Neural cell (in vitro differentiated cells): ENCODE results near the gene GPC5. TPM values are rescaled to one million over a fixed set of nuclear protein-coding genes. Genes with fewer than 3 reads are reported as not detected.

Experiments used
- H2AFZ ChIP-seq: fragments of 200-600, 300-800 bp; sonication (generic), shearing (Covaris generic); 2 replicates; pipeline ENCODE4 v1.6.0; 2014; ENCODE audit warnings: low read depth, mild to moderate bottlenecking, antibody characterized with exemption, low read length, moderate library complexity
- H3F3A ChIP-seq: fragments of 200-600 bp; shearing (Covaris generic); 2 replicates; pipeline ENCODE4 v1.6.1; 2016; ENCODE audit warnings: mild to moderate bottlenecking, moderate library complexity, mixed read lengths, antibody characterized with exemption, low read length; ENCODE audit not compliant: insufficient read depth, poor library complexity, severe bottlenecking
- H3K27ac ChIP-seq: fragments of 200-600, 300-800 bp; sonication (generic), shearing (Covaris generic); 2 replicates; pipeline ENCODE4 v1.5.1; 2014; ENCODE audit warnings: mild to moderate bottlenecking, low read length, moderate library complexity
- H3K27me3 ChIP-seq: fragments of 300-800, 200-600 bp; sonication (generic), shearing (Covaris generic); 2 replicates; pipeline ENCODE4 v1.6.0; 2014; ENCODE audit warnings: mild to moderate bottlenecking, low read depth, low read length, moderate library complexity; ENCODE audit not compliant: insufficient read depth
- H3K36me3 ChIP-seq: fragments of 300-800, 200-600 bp; sonication (generic), shearing (Covaris generic); 2 replicates; pipeline ENCODE4 v1.5.1; 2014; ENCODE audit warnings: mild to moderate bottlenecking, antibody characterized with exemption, low read length, moderate library complexity; ENCODE audit not compliant: insufficient read depth
- H3K4me2 ChIP-seq: fragments of 300-800, 200-600 bp; sonication (generic), shearing (Covaris generic); 2 replicates; pipeline ENCODE4 v1.6.0; 2014; ENCODE audit warnings: mild to moderate bottlenecking, low read length
- H3K4me3 ChIP-seq: fragments of 300-800, 200-600 bp; sonication (generic), shearing (Covaris generic); 2 replicates; pipeline ENCODE4 v1.5.1; 2014; ENCODE audit warnings: mild to moderate bottlenecking, low read length, moderate library complexity
- H3K79me2 ChIP-seq: fragments of 200-600 bp; shearing (Covaris generic); replicated peaks from 2 replicates; pipeline ENCODE4 v1.6.0; 2014; ENCODE audit warnings: mild to moderate bottlenecking, low read length, moderate library complexity; ENCODE audit not compliant: insufficient read depth
- H3K9ac ChIP-seq: fragments of 300-800, 200-600 bp; sonication (generic), shearing (Covaris generic); 2 replicates; pipeline ENCODE4 v1.6.1; 2016; ENCODE audit warnings: mild to moderate bottlenecking, low read length, mixed read lengths
- H3K9me2 ChIP-seq: fragments of 200-600 bp; shearing (Covaris generic); 2 replicates; pipeline ENCODE4 v1.6.1; 2016; ENCODE audit warnings: mild to moderate bottlenecking, low read length, mixed read lengths; ENCODE audit not compliant: insufficient read depth
- H3K9me3 ChIP-seq: fragments of 200-600, 300-800 bp; sonication (generic), shearing (Covaris generic); 2 replicates; pipeline ENCODE4 v1.6.1; 2016; ENCODE audit warnings: mild to moderate bottlenecking, mixed run types, low read length, moderate library complexity, mixed read lengths
- H4K20me1 ChIP-seq: fragments of 200-600 bp; shearing (Covaris generic); 2 replicates; pipeline ENCODE4 v1.6.1; 2016; ENCODE audit warnings: mild to moderate bottlenecking, mixed run types; ENCODE audit not compliant: insufficient read depth
- CTCF ChIP-seq: fragments of 450-650 bp; IDR thresholded peaks from 2 replicates; pipeline ENCODE4 v1.5.1; 2014; ENCODE audit warnings: antibody characterized with exemption, mild to moderate bottlenecking, moderate library complexity; ENCODE audit not compliant: poor library complexity, severe bottlenecking
- EP300 ChIP-seq: fragments of 450-650 bp; conservative IDR thresholded peaks from 2 replicates; pipeline ENCODE4 v1.6.1; 2014; ENCODE audit warnings: antibody characterized with exemption, mild to moderate bottlenecking, moderate library complexity; ENCODE audit not compliant: poor library complexity, severe bottlenecking
- EZH2 ChIP-seq: fragments of 200-600, 300-800 bp; shearing (Covaris generic), sonication (generic); IDR thresholded peaks from 2 replicates; pipeline ENCODE4 v1.6.1; 2014; ENCODE audit warnings: antibody characterized with exemption, low read length, borderline replicate concordance, mild to moderate bottlenecking; ENCODE audit not compliant: insufficient read depth, poor library complexity, severe bottlenecking
- MXI1 ChIP-seq: fragments of 450-650 bp; conservative IDR thresholded peaks from 2 replicates; pipeline ENCODE4 v1.6.1; 2014; ENCODE audit warnings: antibody characterized with exemption, mild to moderate bottlenecking; ENCODE audit not compliant: poor library complexity, severe bottlenecking
- POLR2AphosphoS5 ChIP-seq: IDR thresholded peaks from 2 replicates; pipeline ENCODE4 v1.6.1; 2012
- RAD21 ChIP-seq: fragments of 450-650 bp; conservative IDR thresholded peaks from 2 replicates; pipeline ENCODE4 v1.6.1; 2014; ENCODE audit warnings: antibody characterized with exemption, mild to moderate bottlenecking, moderate library complexity
- SMC3 ChIP-seq: fragments of 450-650 bp; conservative IDR thresholded peaks from 2 replicates; pipeline ENCODE4 v1.6.1; 2014; ENCODE audit warnings: antibody characterized with exemption, mild to moderate bottlenecking, moderate library complexity; ENCODE audit not compliant: poor library complexity
- TAF1 ChIP-seq: IDR thresholded peaks from 2 replicates; pipeline ENCODE4 v1.6.1; 2012; ENCODE audit warnings: low read depth
- polyA plus RNA-seq: library from polyadenylated mRNA; depleted of rRNA; stranded (reverse); fragments of >200 nt; gene quantifications from 2 replicates; pipeline ENCODE4 v1.2.3, GENCODE V29; 2014
- TF ChIP-seq, protein P1 (sequence below): IDR thresholded peaks from 2 replicates; pipeline ENCODE4 v1.6.1; 2012; ENCODE audit warnings: borderline replicate concordance

The GPC5 gene
- polyA plus RNA-seq, 1 donor from 2014 or later = 5.0 TPM

DNA sequence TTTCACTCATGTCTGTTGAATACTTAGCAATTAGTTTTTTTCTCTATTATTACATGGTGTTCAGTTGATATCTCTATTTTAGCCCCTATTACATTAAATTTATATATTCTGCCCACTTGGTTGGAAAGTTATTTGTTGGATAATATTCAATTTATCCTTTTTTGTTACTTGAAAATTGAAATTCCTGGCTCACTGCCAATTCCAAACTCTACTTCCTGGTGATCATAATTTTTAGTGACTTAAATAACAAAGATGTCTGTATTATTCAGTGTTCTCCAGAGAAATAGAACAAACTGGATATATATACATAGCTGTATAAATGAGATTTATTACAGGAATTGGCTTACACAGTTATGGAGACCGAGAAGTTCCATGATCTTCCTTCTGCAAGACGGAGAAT, 93.6 kb downstream of the GPC5 start:
- Histone ChIP-seq H3K9me3 (no peaks in the 10 kb centered on the region), H3K27ac (no peak overlapping the region), H3K36me3 (no peaks in the 10 kb centered on the region), H3K9ac (no peak overlapping the region), H3F3A (no peaks in the 10 kb centered on the region), H2AFZ (no peak overlapping the region), H3K4me2 (no peak overlapping the region), H3K27me3 (no peaks in the 10 kb centered on the region), H3K4me3 (no peak overlapping the region), H3K79me2 (no peaks in the 10 kb centered on the region), H3K9me2 (no peaks in the 10 kb centered on the region), H4K20me1 (no peaks in the 10 kb centered on the region)
- TF ChIP-seq POLR2AphosphoS5 = no peak
- TF ChIP-seq RAD21 = no peak
- TF ChIP-seq EZH2 = no peak
- no peak for TF ChIP-seq EP300

DNA sequence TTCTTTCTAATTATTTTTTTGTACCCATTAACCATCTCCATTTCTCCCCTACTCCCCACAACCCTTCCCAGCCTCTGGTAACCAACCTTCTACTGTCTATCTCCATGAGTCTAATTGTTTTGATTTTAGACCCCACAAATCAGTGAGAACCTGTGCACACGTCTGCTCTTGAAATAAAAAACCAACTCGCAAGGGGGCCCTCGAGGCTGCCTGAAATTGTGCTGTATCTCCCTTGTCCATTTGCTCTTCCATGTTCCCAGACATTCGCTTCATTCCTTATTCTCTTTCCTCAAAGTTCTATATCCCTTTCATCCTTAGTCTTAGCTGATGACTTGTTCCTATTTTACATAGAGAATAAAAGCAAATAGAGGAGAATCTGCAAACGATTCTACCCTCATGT, 95.0 kb downstream of the GPC5 start:
- no peaks in the 10 kb centered on the region for H3F3A ChIP-seq
- no peak overlapping the region for H2AFZ ChIP-seq
- H4K20me1 ChIP-seq = no peaks in the 10 kb centered on the region
- TF ChIP-seq RAD21 (no peak), SMC3 (no peak), EP300 (no peak), TAF1 (no peak), POLR2AphosphoS5 (no peak), MXI1 (no peak)
- TF ChIP-seq, protein P1, sequence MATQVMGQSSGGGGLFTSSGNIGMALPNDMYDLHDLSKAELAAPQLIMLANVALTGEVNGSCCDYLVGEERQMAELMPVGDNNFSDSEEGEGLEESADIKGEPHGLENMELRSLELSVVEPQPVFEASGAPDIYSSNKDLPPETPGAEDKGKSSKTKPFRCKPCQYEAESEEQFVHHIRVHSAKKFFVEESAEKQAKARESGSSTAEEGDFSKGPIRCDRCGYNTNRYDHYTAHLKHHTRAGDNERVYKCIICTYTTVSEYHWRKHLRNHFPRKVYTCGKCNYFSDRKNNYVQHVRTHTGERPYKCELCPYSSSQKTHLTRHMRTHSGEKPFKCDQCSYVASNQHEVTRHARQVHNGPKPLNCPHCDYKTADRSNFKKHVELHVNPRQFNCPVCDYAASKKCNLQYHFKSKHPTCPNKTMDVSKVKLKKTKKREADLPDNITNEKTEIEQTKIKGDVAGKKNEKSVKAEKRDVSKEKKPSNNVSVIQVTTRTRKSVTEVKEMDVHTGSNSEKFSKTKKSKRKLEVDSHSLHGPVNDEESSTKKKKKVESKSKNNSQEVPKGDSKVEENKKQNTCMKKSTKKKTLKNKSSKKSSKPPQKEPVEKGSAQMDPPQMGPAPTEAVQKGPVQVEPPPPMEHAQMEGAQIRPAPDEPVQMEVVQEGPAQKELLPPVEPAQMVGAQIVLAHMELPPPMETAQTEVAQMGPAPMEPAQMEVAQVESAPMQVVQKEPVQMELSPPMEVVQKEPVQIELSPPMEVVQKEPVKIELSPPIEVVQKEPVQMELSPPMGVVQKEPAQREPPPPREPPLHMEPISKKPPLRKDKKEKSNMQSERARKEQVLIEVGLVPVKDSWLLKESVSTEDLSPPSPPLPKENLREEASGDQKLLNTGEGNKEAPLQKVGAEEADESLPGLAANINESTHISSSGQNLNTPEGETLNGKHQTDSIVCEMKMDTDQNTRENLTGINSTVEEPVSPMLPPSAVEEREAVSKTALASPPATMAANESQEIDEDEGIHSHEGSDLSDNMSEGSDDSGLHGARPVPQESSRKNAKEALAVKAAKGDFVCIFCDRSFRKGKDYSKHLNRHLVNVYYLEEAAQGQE = no peak
- H3K79me2 ChIP-seq = no peaks in the 10 kb centered on the region
- H3K9me3 ChIP-seq = no peaks in the 10 kb centered on the region
- no peaks in the 10 kb centered on the region for H3K9me2 ChIP-seq
- H3K9ac ChIP-seq = no peak overlapping the region
- no peaks in the 10 kb centered on the region for H3K27me3 ChIP-seq
- no peaks in the 10 kb centered on the region for H3K36me3 ChIP-seq
- H3K27ac ChIP-seq = no peak overlapping the region
- H3K4me3 ChIP-seq = no peak overlapping the region
- H3K4me2 ChIP-seq = no peak overlapping the region

DNA sequence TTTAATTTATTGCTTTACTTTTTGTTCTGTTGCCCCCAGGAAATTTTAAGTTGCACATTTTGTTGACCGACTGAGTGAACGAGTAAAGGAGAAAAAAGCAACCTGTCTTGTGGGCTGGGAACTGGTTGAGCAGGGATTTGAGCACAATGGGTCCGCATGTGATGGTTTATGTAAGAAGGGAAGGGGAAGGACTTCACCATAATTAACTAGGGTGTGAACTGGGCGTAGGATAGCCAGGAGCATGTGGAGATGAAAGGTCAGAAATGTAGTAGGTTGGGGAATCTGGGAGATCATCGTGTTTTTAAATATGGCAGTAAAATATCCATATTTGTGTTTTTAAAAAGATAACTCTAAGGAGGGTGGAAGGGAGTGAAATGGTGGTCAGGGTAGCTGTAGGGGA, 99.9 kb downstream of the GPC5 start:
- no peak overlapping the region for H2AFZ ChIP-seq
- H3F3A ChIP-seq = no peaks in the 10 kb centered on the region
- H3K9ac ChIP-seq = no peak overlapping the region
- no peaks in the 10 kb centered on the region for H4K20me1 ChIP-seq
- no peak for TF ChIP-seq RAD21
- no peak for TF ChIP-seq CTCF
- no peak for TF ChIP-seq EZH2
- TF ChIP-seq, protein P1 = no peak
- TF ChIP-seq POLR2AphosphoS5 = no peak
- TF ChIP-seq SMC3 = no peak
- no peak for TF ChIP-seq TAF1
- TF ChIP-seq EP300 = no peak
- TF ChIP-seq MXI1 = no peak
- no peaks in the 10 kb centered on the region for H3K27me3 ChIP-seq
- H3K4me3 ChIP-seq = no peak overlapping the region
- H3K9me3 ChIP-seq = no peaks in the 10 kb centered on the region
- no peaks in the 10 kb centered on the region for H3K79me2 ChIP-seq
- H3K4me2 ChIP-seq = no peak overlapping the region
- no peaks in the 10 kb centered on the region for H3K9me2 ChIP-seq
- H3K36me3 ChIP-seq = no peaks in the 10 kb centered on the region
- H3K27ac ChIP-seq = no peak overlapping the region
